Hepatocyte (in vitro differentiated cells): ENCODE data around the gene ENO4.

ENCODE experiments used
- EZH2 ChIP-seq: fragments of 200-600 bp; sonication (generic); IDR thresholded peaks from 2 replicates; pipeline ENCODE4 v1.6.1; 2016; ENCODE audit warnings: antibody characterized with exemption, mild to moderate bottlenecking, borderline replicate concordance
- EZH2phosphoT487 ChIP-seq: fragments of 200-600 bp; sonication (generic); IDR thresholded peaks from one replicate; pipeline ENCODE4 v1.6.1; 2018; ENCODE audit warnings: antibody characterized with exemption, mild to moderate bottlenecking, low read depth, moderate library complexity; ENCODE audit not compliant: unreplicated experiment, severe bottlenecking
- TF ChIP-seq, protein P1 (sequence below): fragments of 200-600 bp; sonication (generic); IDR thresholded peaks from 2 replicates; pipeline ENCODE4 v1.5.1; 2016; ENCODE audit warnings: antibody characterized with exemption, mild to moderate bottlenecking; ENCODE audit not compliant: poor library complexity

DNA sequence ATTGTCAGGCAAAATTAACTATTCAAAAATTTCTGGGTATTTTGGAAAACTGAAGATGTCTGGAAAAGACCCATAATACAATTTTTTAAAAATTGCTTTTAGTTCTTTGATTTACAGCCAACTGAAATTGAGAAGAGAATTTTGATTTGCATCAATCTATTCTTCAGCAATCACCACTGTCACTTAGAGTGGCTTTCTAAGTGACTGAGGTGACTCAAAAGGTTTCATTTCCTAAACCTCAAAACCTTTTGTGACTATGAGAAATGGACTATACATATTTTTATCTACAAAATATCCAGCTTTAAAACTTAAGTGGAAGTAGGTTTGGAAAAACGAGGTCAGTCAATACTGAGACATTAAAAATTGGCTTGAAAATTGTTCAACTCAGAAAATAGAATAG is 60.0 kb downstream of the ENO4 start:
- TF ChIP-seq, protein P1, sequence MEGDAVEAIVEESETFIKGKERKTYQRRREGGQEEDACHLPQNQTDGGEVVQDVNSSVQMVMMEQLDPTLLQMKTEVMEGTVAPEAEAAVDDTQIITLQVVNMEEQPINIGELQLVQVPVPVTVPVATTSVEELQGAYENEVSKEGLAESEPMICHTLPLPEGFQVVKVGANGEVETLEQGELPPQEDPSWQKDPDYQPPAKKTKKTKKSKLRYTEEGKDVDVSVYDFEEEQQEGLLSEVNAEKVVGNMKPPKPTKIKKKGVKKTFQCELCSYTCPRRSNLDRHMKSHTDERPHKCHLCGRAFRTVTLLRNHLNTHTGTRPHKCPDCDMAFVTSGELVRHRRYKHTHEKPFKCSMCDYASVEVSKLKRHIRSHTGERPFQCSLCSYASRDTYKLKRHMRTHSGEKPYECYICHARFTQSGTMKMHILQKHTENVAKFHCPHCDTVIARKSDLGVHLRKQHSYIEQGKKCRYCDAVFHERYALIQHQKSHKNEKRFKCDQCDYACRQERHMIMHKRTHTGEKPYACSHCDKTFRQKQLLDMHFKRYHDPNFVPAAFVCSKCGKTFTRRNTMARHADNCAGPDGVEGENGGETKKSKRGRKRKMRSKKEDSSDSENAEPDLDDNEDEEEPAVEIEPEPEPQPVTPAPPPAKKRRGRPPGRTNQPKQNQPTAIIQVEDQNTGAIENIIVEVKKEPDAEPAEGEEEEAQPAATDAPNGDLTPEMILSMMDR: no peak
- TF ChIP-seq EZH2 (no peak), EZH2phosphoT487 (no peak)
